Activated CD8-positive, alpha-beta memory T cell treated with anti-CD3 and anti-CD28 coated beads, Interleukin-2, amount 50 U/mL, for 1 hour (primary cell): ENCODE data around the gene RELL1.

Experiments
- DNase-seq: peaks from one replicate; pipeline ENCODE4 v3.0.0-alpha.2; 2020; ENCODE audit errors: extremely low read depth

The RELL1 gene, protein sequence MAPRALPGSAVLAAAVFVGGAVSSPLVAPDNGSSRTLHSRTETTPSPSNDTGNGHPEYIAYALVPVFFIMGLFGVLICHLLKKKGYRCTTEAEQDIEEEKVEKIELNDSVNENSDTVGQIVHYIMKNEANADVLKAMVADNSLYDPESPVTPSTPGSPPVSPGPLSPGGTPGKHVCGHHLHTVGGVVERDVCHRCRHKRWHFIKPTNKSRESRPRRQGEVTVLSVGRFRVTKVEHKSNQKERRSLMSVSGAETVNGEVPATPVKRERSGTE

DNA sequence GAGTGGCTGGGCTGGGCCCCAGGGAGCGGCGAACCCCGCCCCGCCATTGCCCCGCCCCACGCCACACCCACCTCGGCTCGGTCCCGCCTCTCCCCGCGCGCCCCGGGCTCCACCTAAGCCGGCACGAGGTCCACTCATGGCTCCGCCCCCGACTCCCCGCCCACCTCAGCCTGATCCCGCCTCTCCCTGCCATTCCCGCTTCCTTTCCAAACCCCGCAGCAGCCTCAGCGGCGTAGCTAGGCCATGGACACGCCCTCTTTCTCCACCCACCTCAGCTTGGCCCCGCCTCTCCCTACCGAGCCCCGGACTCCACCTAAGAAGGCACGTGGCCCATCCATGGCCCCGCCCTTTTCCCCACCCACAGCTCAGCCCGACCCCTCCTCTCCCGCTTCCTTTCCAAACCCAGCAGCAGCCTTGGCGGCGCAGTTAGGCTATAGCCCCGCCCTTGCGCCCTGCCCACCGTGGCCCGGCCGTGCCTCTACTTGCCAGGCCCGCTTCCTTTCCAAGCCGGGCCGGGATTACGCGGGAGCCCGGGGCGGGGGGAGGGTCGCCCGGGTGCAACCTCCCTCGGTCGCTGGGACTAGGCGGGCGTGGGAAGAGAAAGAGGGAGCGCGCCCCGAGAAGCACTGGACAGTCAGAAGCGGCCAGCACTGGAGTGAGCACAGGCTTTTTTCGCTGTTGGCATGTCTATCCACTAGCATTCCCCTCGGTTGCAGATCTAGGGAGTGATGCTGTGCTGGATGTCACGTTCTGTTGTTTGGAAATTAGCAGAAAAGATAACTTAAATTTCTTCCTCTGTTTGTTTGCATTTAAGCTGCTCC is at the start of gene RELL1:
Gene RELL1, minus strand, starts transcription at position 4 of the 821 bp plus-strand sequence. CDS start 89 bp downstream, outside the sequence.
- peak; percentile 82 for DNase-seq

DNA sequence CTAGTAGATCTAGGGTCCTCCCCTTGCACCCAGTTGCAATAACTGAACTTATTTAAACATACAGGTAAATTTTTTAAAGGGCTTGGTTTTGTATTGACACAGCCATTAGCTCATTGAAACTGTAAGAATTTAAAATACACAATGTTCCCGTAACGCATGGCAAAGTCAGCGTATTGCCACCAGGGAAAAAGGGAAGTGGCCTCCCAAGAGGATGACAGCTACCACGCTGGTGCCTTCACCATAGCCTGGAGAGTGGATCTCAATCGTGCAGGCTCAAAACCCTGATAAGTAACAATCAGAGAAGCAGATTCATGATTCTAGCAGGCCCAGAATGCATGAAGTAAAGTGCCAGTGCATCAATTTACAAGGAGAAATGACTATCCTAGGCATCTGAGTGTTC is 49.4 kb upstream of the RELL1 start:
- DNase-seq, result no peak

DNA sequence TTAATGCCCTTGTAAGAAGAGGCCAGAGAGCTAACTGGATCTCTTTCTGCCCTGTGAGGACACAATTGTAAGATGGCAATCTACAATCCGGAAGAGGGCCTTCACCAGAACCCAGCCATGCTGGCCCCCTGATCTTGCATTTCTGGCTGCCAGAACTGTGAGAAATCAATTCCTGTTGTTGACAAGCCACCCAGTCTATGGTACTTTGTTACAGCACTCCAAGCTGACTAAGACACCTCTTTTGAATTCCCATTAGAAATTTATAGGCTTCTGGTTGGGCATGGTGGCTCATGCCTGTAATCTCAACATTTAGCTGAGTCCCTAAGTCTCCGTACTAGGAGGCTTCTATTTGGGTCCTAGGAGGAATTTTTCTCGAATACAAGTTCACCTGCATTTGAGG is 48.8 kb upstream of the RELL1 start:
- DNase-seq, result no peak

DNA sequence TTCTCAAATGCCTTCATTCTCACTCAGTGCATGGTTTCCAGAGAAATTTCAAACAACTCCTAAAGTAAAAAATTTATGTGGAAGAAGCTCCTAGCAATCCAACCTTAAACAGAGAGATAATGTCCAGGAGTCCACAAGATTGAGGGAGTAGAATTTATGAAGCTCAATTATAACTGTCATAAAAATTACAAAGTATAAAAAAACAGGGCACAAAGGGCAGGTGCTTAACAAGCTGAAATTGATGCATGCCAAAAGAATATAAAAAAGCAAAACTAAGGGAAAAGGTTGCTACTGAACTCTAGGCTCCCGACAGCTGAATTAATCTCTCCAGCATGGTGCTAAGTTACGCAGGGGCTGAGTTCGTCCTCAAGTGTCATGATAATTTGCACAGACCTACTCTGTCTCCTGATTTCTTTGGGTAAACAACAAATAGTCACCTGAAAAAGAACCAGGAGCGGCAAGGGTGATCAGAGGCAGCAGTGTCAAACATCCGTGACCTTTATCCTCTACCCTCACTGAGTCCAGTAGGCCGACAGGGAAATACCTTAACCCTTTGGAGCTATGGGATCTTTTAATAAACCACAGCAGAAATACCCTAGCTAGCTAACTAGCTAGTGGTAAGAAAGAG is 47.2 kb upstream of the RELL1 start:
- no peak for DNase-seq

DNA sequence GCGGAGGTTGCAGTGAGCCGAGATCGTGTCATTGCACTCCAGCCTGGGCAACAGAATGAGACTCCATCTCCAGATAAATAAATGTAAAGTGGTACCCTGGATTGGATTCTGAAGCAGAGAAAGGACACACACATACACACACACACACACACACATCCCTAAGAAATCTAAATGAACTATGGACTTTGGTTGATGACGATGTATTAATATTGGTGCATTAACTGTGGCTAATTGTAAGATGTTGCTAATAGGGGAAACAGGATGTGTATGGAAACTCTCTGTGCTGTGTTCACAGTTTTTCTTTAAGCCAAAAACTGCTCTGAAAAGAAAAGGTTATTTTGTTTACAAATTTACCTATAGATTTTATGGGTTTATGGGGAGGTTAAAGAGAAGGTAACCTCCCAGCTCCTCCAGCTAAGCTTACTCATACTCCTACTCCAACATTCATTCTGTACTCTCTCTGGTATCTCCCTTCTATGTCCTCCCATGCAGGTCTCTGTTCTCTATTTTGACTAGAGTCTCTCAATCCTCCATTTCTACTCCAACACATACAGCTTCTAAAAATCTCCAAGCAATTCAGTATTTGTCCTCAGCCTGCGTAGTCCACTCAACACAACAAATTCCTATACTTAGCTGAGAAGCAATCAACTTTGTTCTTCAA is 46.5 kb upstream of the RELL1 start:
- DNase-seq, result no peak

DNA sequence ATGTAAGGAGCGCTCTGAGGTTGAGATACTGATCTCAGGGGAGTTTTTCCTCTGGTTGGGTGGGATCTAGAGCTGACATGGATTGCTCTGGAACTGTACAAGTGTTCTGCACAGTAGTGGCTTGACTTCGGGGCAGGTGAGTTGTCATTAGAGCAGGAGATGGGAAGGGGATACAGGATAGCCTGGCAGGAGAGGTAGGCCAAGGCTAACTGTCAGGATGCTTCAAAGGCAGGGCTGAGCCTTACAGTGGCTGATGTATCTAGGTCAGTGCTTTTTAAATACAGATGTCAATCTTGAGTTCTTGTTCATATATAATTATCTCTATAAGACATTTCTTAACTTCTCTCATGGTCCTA is 43.5 kb upstream of the RELL1 start:
- no peak for DNase-seq

DNA sequence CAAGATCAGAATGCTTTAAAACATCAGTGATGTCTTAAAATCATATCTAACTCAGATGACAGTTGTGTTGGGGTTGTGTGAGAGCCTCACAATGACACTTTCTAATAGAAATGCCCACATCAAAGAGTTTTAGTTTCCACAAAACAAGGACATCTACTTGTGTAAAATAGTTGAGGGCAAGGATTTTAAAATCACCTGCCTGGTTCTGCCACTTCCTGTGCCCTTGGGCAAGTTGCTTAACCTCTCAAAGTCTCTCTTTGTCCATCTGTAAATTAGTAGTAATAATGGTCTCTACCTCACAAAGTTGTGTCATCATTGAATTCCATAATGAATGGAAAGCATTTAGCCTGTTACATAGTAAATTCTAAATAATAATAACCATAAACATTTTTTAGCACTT is 41.9 kb upstream of the RELL1 start:
- DNase-seq, result no peak

DNA sequence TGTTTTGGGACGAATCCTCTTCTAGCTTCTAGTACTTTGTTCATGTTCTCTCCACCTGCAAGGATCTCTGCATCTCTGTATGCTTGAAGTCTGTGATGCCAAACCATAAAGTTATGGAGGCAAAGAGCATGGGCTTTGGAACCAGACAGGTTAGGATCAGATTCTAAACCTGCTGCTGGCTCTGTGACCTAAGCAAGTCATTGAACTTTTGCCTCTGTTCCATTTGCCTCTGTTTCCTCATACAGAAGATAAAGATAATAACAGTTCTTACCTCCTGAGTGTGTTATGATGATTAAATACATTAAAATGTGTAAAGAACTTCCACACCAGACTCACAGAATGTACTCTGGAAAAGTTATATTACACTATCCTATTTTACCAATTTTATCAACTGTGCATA is 41.5 kb upstream of the RELL1 start:
- DNase-seq, result no peak

DNA sequence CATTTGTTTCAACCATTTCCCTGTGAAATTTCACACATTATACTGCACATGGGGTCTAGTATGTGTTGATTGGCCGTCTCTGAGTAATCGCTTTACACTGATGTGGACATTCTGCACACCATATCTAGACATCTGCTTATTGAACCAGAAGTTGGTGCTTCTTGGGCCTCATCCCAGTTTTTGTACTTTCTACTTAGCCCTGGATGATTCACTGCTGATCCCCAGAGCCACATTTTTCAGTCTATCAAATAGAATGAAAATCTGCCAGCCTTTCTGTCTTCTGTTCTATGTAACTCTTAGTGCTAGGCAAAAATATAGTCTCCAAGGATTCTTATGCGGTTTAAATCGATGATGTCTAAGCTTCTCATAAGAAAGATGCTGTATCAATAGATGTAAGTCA is 40.5 kb upstream of the RELL1 start:
- no peak for DNase-seq

DNA sequence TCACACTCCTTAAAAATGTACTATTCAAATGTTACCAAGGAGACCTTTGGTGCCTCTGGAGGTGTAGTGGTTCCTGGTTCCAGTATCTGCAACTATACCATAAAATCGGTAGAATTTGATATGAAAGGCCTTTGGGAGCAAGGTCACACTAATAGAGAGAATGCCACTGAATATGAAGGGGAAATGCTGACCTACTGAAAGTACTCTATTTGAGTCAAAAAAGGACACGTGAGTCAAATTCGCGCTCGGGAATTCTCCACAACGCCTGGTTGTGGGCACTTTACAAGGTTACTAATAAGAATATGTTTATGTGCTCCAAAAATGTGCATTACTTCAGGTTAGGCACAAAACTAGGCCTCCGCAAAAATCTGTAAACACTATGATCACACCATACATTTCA is 39.5 kb upstream of the RELL1 start:
- DNase-seq, result no peak

DNA sequence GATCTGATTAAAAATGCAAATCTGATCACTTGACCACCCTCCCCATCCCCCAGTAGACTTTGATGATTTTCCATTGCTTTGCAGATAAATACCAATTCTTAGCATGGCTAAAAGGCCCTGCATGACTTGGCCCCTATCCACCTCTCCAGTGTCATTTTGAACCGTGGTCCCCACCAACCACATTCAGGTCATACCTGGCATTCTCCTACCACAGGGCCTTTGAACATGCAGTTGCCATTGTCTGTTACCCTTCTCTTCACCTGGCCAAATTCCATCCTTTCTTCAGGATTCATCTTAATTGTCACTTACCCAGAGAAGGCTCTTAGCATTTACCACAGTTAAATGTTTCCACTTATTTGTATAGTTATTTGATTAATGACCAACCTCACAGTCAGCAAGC is 36.9 kb upstream of the RELL1 start:
- no peak for DNase-seq

DNA sequence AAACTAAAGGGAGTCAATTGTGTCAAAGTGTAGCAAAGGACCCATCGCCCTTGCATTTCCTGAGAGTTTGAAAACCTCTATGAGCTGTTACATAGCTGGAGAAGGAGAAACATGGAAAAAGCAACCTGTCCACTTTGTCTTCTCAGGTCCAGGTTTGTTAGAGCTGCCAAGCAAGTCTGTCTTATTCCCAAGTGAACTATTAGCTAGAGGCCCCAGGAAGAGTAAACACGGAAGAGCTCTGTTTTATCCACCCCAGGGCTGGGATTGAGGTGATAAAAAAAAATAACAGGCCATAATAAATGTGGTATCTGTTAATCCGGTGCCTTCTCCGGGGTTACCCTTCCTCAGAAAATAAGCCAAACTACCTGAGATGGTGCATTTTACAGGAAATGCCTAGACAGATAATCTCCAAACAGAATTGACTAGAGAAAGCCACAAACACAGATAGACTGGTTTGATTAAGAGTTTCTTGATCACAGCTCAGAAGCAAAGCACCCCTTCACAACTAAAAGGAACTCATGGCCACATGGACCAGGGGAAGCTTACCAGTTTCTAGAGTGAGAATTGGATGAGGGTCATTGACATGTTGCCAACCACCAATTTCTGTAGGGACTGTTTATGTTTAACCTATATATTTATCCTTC is 35.9 kb upstream of the RELL1 start:
- DNase-seq, result no peak

DNA sequence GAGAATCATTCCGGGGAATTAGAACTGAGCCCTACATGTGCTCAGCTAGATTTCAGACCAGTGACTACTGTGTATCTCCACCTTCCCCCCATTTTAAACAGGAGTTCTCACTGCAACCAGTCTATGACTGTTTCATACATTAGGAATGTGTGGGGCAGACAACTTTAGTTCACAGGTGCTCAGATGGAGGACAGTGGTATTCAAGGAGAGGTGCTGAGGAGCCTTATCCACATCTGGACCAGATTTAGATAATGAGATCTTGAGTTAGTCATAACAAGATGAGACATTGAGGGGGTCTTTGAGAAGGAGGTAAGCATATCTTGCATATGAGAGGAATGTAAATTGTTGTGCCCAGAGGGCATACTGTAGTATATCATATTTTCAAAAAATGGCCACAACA is 32.8 kb upstream of the RELL1 start:
- DNase-seq, result no peak

DNA sequence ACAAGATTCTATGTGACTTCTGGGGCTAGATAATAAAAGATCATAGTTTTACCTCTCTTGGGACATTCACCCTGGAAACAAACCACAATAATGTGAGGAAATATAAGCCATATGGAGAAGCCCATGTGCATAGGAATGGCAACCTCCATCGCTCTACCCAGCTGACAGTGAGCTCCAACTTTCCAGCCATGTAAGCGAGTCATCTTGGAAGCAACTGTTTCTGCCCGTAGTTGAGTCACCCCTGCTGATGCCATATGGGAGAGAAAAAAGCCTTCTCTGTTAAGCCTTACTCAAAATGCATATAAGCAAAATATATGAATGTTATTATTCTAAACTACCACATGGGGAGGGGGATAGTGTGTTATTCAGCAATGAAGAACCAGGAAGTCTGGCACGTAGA is 31.4 kb upstream of the RELL1 start:
- DNase-seq, result no peak

DNA sequence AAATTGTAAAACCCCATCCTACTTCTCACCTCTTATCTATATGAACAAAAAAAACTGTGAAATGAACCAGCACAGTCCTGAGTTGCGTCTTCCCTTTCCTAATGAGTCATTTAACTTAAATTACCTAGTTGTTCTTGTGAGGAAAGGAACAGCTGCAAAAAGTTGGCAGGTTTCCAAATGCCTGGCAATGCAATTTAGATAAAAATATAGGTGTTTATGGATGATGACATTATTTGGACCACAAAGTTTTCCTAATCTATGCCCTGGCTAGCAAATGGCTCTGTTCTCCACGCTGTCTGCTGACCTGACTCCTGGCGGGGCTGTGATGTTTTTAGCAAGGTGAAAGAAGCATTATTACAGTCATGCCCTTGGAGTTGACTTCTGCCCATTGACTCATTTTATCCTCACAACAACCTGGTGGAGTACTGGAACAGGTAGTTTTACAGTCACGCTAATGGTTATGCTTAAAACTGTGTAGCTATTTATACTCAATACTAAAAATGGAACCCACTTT is 29.8 kb upstream of the RELL1 start:
- no peak for DNase-seq

DNA sequence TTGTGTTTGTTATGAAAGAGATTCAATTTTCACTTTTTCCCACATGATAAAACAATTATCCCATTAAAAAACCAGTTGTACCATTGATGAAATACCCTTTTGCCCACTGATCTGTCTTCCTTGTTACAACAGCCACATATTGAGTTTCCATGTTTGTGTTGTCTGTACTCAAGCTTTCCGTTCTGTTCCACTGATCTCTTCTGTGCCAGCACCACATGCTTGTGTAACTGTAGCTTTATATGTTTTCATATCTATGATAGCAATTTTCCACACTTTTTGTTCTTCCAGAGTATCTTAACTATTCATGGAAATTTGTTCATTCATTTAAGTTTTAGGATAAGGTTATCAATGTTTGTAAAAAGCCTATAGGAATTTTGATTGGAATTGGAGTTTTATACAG is 24.3 kb upstream of the RELL1 start:
- DNase-seq, result no peak

DNA sequence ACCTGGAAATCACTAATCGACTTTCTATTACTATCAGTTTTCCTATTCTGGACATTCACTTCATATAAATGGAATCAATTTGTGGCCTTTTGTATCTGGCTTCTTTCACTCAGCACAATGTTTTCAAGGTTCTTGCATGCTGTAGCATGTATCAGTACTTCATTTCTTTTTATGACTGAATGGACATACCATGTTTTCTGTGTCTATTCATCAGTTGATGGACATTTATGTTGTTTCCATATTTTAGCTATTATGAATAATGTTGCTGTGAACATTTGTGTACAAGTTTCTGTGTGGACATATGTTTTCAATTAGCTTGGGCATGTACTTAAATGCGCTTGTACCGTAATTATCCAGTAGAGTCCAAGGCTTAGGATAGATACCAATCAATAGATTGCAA is 19.9 kb upstream of the RELL1 start:
- no peak for DNase-seq

DNA sequence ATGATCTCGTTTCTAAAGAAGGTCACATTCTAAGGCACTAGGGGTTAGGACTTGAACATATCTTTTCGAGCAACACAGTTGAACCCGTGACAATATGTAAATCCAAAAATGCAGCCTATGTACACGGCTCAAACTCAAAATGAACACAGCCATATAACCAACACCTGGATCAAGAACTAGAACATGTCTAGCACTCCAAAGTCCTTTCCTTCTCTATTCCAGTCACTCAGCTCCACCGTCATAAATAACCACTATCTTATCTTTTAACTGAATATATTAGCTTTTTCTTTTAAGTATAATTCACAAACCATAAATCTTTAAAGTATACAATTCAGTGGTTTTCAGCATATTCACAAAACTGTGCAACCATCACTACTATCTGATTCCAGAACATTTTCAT is 19.4 kb upstream of the RELL1 start:
- DNase-seq, result no peak

DNA sequence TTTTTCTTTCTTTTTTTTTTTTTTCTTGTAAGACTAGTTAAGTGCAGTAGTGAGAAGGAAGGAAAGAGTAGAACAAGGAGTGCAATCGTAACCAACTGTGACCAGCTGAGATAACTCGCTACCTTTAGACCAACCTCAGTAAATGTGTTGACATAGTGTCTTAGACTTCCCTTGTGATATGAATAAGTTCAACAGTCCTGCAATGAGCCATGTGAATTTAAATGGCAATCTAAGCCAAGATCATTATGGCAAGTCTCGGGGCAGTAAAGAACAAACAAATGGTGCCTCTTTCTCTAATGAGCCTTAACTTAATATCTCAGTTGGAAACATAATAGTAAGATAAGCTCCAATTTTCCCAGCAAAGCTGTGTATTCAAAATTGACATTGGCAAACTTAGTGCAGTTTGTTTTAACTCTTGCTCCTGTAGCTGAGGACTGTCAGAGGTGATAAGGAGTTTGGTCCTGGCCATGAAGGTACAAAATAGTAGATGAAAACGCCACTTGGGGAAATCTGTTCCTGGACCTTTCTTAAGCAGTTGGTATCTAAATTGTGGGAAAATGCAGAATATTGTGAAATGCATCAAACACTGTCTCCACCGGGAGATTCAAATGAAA is 13.8 kb upstream of the RELL1 start:
- no peak for DNase-seq

DNA sequence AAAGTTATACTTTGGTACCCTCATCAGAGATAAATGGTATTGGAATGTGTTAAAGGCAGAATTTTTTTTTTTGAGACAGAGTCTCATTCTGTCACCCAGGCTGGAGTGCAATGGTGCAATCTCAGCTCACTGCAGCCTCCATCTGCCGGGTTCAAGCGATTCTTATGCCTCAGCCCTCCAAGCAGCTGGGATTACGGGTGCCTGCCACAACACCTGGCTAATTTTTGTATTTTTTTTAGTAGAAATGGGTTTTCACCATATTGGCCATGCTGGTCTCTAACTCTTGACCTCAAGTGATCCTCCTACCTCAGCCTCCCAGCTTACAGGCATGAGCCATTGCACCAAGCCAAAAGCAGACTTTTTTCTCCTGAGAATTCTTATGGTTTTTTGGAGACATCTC is 11.4 kb upstream of the RELL1 start:
- no peak for DNase-seq

DNA sequence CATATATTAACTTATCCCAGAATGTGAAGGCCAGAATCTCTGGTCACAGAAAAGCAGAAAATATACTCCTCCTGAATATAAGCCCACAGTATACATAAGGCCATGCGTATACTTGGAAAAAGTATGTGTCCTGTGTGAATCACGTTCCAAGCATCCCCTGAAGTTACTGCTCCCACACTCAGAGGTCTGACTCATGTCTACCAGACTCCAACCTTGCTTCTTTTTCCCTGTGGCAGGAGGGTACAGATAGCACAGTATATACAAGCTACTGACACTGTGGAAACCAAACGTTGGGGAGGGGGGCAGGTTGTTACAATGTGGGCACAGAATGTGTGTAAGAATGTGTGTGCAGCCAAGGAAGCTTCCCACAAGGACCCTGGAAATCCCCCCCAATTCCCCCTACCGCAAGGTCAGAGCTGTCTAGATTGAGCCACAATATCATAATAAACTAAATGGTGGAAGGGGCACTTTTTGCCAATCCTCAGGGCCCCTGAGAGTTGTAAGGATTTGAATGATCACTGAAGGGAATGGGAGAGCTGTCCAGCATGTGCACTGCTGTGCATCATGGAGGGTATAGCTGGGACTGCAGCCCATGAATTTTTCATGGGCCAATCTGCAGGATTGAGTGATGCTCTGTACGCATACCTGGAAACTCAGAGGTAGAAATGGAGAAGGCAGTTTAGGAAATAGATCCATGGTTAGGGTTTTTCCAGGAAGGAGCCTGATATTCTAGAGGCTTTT is 7.4 kb upstream of the RELL1 start:
- DNase-seq, result no peak
